ENCODE measurements around the gene GNB1L. TPM values are rescaled to one million over a fixed set of nuclear protein-coding genes. Genes with fewer than 3 reads are reported as not detected.
A peak's percentile ranks its signal among the peaks of the same experiment; 100 is the strongest.

GNB1L gene
- total RNA-seq, 2 experiments from 2014 or later: 8.8 to 9.8 TPM

- intact Hi-C loops (cut with micrococcal nuclease): no loop called here
- no peak overlapping the region for H3K27ac Mint-ChIP-seq
- H3K9me3 Mint-ChIP-seq: no peaks in the 10 kb centered on the region
- H3K27me3 Mint-ChIP-seq (ENCODE audit: low read depth): peaks cover 59% of the 10 kb centered on the region
- no peak overlapping the region for H3K4me3 Mint-ChIP-seq
- CTCF ChIA-PET: interaction anchor here (1.0 to 2.7 kb wide), 2 partner anchors 33 to 40 kb away, joined by 3 to 5 read pairs; partner anchors contain the start of gene GP1BB
- H3K4me1 Mint-ChIP-seq (ENCODE audit: low read depth): peaks cover 22% of the 10 kb centered on the region
- H3K36me3 Mint-ChIP-seq (ENCODE audit: low read depth): no peaks in the 10 kb centered on the region
- DNase-seq: no peak
These were observed 91.0 kb downstream of the GNB1L start for GRCh38 chr22:19763458-19764298.

- Mint-ChIP-seq H3K9me3 (no peaks in the 10 kb centered on the region), H3K4me1 (ENCODE audit: low read depth) (peaks cover 22% of the 10 kb centered on the region), H3K27ac (no peak overlapping the region), H3K4me3 (no peak overlapping the region), H3K27me3 (ENCODE audit: low read depth) (peaks cover 55% of the 10 kb centered on the region), H3K36me3 (ENCODE audit: low read depth) (no peaks in the 10 kb centered on the region)
- intact Hi-C loops (cut with micrococcal nuclease): no loop called here
- DNase-seq: no peak
- CTCF ChIA-PET: interaction anchor here (1.0 to 2.7 kb wide), 2 partner anchors 32 to 39 kb away, joined by 3 to 5 read pairs; partner anchors contain the start of gene GP1BB
These were observed 91.9 kb downstream of the GNB1L start for GRCh38 chr22:19762568-19763457.

- no peak for DNase-seq
- H3K4me1 Mint-ChIP-seq (ENCODE audit: low read depth): peaks cover 25% of the 10 kb centered on the region
- H3K4me3 Mint-ChIP-seq: peak overlapping the region; percentile 57
- peaks cover 55% of the 10 kb centered on the region for H3K27me3 Mint-ChIP-seq (ENCODE audit: low read depth)
- H3K36me3 Mint-ChIP-seq (ENCODE audit: low read depth): no peaks in the 10 kb centered on the region
- intact Hi-C loops (cut with micrococcal nuclease): no loop called here
- CTCF ChIA-PET: interaction anchor here (2.7 kb wide), 1 partner anchor 38 kb away, joined by 5 read pairs; the partner anchor contains the start of gene GP1BB
- no peaks in the 10 kb centered on the region for H3K9me3 Mint-ChIP-seq
- no peak overlapping the region for H3K27ac Mint-ChIP-seq
These were observed 92.7 kb downstream of the GNB1L start for GRCh38 chr22:19761725-19762567.

GRCh38 chr22:19760951-19761724 lies 93.5 kb downstream of the GNB1L start:
- no peak for DNase-seq
- Mint-ChIP-seq H3K36me3 (ENCODE audit: low read depth) (no peaks in the 10 kb centered on the region), H3K27me3 (ENCODE audit: low read depth) (peaks cover 58% of the 10 kb centered on the region), H3K4me1 (ENCODE audit: low read depth) (peaks cover 30% of the 10 kb centered on the region), H3K27ac (no peak overlapping the region), H3K9me3 (no peaks in the 10 kb centered on the region), H3K4me3 (peak overlapping the region; percentile 57)
- intact Hi-C loops (cut with micrococcal nuclease): no loop called here
- CTCF ChIA-PET: interaction anchor here (1.4 to 2.7 kb wide), 2 partner anchors 31 to 37 kb away, joined by 3 to 5 read pairs; partner anchors contain the start of gene GP1BB

- Mint-ChIP-seq H3K36me3 (ENCODE audit: low read depth) (no peaks in the 10 kb centered on the region), H3K4me1 (ENCODE audit: low read depth) (peaks cover 34% of the 10 kb centered on the region), H3K9me3 (no peaks in the 10 kb centered on the region), H3K27ac (no peak within 1 kb of the TSS), H3K27me3 (ENCODE audit: low read depth) (peaks cover 60% of the 10 kb centered on the region), H3K4me3 (peak within 1 kb of the TSS; percentile 72)
- intact Hi-C loops (cut with micrococcal nuclease): no loop called here
- CTCF ChIA-PET: interaction anchor here (1.4 kb wide), 1 partner anchor 30 kb away, joined by 3 read pairs; no protein-coding TSS in a partner anchor
- DNase-seq: no peak
These were observed 94.4 kb downstream of the GNB1L start, which contains the start of gene TBX1 for GRCh38 chr22:19760058-19760950. Gene TBX1 (plus strand): TSS chr22:19760778. CDS start chr22:19760844, 66 bp downstream.

GRCh38 chr22:19759427-19760057 lies 95.1 kb downstream of the GNB1L start:
- no peaks in the 10 kb centered on the region for H3K9me3 Mint-ChIP-seq
- H3K4me1 Mint-ChIP-seq (ENCODE audit: low read depth): peaks cover 33% of the 10 kb centered on the region
- H3K27ac Mint-ChIP-seq: no peak overlapping the region
- CTCF ChIA-PET: no interaction called here
- H3K27me3 Mint-ChIP-seq (ENCODE audit: low read depth): peaks cover 58% of the 10 kb centered on the region
- H3K4me3 Mint-ChIP-seq: peak overlapping the region; percentile 72
- no peak for DNase-seq
- H3K36me3 Mint-ChIP-seq (ENCODE audit: low read depth): no peaks in the 10 kb centered on the region
- intact Hi-C loops (cut with micrococcal nuclease): no loop called here

- CTCF ChIA-PET: no interaction called here
- Mint-ChIP-seq H3K27me3 (ENCODE audit: low read depth) (peaks cover 62% of the 10 kb centered on the region), H3K36me3 (ENCODE audit: low read depth) (no peaks in the 10 kb centered on the region), H3K9me3 (no peaks in the 10 kb centered on the region), H3K27ac (no peak overlapping the region), H3K4me1 (ENCODE audit: low read depth) (peaks cover 33% of the 10 kb centered on the region), H3K4me3 (no peak overlapping the region)
- intact Hi-C loops (cut with micrococcal nuclease): no loop called here
- DNase-seq: no peak
These were observed 95.7 kb downstream of the GNB1L start for GRCh38 chr22:19758896-19759426.

GRCh38 chr22:19757985-19758895 lies 96.4 kb downstream of the GNB1L start:
- Mint-ChIP-seq H3K27me3 (ENCODE audit: low read depth) (peaks cover 59% of the 10 kb centered on the region), H3K36me3 (ENCODE audit: low read depth) (no peaks in the 10 kb centered on the region), H3K9me3 (no peaks in the 10 kb centered on the region), H3K4me3 (no peak overlapping the region), H3K27ac (no peak overlapping the region), H3K4me1 (ENCODE audit: low read depth) (peaks cover 33% of the 10 kb centered on the region)
- intact Hi-C loops (cut with micrococcal nuclease): no loop called here
- DNase-seq: no peak
- CTCF ChIA-PET: interaction anchor here (0.7 to 1.3 kb wide), 3 partner anchors 27 to 147 kb away, joined by 3 to 7 read pairs (median 3); no protein-coding TSS in a partner anchor
